Left lobe of liver (tissue), 2 donors: ENCODE measurements around the gene UBALD2. TPM values are rescaled to one million over a fixed set of nuclear protein-coding genes. Genes with fewer than 3 reads are reported as not detected.
"Not testable (repeated sequence)": the region's sequence is repeated elsewhere in the genome, so short reads cannot be mapped to it uniquely, and the experiment has no call there.

ENCODE experiments used
- ATAC-seq: fragments of 200-7000 bp; cut with Tn5 transposase; one replicate; pipeline ENCODE4 v1.9.1; 2020; ENCODE audit warnings: mild to moderate bottlenecking, moderate library complexity
- DNase-seq: peaks from one replicate; pipeline ENCODE4 v3.0.0-alpha.2; 2020; ENCODE audit warnings: low spot score
- total RNA-seq: library from RNA; stranded (reverse); gene quantifications from one replicate; pipeline ENCODE4 v1.2.1, GENCODE V29; 2021
- donor health status: DM: no; HTN: no; CAD: no; lungs with moderate emphysema.
- donor health status: DM: no; HTN: yes; CAD: no.

The UBALD2 gene
- total RNA-seq, 1 donor from 2014 or later, result 23.8 TPM

DNA sequence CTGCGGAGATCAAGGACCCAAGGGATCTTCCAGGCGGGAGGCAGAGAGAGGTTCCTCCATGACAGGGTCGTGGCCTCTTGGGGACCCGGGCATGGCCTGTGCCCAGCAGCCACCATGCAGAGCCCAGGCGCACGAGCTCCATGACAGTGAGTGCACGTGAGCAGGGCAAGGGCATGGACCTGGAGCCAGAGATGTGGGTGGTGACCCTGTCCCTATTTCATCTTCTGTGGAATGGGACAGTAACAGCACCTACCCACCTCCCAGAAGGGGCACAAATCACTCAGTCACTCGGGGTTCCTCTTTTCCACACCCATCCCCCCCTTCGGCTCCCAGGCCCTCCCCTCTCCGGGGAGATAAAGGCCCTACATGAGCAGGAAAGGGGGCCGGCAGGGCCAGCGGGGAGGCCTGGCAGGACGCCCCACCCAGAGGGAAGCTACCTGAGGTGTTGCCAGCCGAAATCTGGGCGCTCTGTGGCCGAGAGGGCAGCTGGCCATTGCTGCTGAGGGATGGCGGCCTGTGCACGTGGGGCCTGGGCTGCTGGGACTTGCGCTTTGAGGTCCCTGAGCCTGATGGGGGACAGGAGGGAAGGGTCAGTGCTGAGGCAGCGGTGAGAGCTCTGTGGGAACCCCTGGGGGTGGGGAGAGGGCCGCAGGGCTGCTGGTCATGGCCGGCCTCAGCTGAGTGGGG lies 10.4 kb downstream of the UBALD2 start:
- DNase-seq, result peak; percentile 47
- ATAC-seq, result no peak

DNA sequence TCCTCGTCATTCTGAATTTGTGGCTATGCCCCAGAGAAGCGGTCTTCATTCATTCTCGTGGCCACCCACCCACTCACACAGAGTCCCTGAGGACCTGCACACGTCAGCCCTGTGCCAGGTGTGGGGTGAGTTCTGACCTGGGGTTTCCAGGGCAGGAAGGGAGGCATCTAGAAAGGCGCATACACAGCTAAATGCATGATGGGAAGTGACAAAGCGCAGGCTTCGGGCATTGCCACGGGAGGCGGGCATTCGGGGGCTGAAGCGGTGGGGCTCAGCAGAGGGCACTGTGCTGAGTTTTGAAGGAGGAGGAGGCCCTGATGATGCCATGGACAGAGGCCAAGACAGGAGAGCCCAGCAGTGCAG lies 10.9 kb downstream of the UBALD2 start:
- no peak for ATAC-seq
- peak; percentile 44 for DNase-seq

DNA sequence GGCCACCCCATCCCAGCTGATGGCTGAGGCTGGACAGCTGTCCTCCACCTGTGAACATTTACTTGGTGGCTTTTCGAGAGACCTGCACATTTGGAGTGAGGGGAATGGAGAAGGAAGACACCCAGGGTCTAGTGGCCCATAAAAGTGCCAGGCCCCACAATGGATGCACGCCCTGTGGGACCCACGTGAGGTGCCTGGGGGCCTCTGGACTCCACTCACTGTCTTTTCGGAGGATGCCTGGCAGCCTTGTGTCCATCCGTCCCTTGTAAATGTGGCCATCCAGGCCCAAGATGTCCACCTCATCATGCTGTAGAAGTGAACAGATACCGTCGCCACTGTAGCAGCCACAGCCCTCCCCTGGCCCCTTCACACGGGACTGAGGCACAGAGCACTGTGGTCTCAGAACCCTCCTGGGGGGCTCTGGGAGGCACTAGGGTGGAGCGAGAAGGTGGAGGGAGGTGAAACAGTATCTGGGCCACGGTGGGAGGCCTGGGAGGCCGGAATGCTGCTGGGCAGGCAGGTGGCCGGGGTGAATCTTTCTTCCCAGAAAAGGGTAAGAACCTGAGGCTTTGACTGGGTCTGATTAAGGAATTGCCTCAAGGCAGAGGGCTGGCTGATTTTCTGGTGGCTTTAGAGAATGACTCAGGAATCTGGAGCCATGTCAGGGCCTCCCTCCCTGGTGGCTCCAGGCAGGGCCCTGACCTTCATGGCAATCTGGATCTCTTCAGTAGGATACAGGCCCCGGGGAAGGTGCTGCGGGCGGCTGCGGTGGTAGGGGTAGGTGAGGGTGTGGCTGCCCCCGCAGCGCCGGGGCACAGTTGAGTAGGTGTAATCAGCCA lies 11.5 kb downstream of the UBALD2 start:
- ATAC-seq (no peak), DNase-seq (no peak)

DNA sequence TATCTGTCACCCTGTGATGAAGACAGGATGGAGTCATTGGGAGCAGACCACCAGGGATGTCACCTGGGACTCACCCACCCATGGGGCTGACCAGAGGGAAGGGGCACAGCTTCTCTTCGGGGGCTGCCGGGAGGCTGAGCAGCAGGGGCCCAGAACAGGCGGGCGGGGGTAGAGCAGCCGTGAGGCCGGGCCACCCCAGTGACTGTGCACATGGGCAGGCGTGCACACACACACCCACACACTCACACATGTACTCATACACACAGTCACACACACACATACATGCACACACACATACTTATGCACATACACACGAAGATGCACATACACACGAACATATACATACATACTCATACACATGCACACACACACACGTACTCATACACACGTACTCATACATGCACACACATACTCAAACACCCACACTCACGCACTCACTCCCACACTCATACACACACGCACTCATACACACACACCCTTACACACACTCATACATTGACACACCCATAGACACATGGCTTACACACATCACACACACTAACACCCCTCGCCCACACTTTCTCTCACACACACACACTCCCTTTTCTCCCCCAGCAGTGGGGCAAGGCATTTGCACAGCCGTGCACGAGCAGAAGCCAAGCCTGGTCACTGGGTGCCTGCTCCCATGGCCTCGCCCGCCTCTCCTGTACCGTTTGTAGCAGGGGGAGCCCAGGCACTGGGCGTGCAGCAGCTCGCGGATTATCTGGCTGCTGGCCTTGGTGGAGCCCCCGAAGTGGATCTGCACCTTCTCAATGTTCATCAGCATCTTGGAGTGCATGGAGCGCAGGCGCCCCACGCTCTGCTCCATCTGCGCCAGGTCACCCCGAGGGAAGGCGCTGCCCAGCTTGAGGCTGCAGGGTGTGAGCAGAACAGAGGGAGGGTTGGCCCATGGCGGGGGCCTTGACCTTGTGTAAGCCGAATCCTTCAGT lies 12.4 kb downstream of the UBALD2 start:
- ATAC-seq (no peak), DNase-seq (no peak)

DNA sequence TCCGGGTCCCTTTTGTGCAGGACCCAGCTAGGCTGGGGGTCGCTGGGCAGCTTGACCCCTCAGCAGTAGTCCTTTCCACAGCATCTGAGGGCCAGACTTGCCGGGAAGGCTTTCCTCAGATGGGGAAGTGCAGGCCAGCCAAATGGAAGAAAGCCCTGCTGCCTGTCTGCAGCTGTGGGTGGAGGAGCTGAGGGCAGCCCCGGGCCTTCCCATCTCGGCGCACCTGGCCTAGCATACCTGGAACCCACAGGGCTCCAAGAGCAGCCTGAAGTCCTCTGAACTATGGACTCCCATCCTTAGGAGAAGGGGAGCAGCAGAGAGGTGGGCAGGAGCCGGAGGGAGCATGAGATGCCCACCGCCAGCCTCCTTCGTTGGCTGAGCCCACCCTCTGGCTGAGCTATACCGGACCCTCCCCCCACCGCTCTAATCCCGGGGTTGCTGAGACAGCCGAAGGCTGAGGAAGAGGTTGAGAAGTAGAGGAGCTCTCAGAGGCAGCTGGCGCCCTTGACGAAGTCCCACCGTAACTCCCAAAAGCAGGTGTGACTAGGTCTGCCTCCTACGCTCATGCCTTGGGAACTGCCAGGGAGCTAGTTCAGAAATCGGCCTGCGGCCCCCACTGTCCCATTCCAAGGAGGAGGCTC lies 13.2 kb downstream of the UBALD2 start:
- ATAC-seq (no peak), DNase-seq (no peak)

DNA sequence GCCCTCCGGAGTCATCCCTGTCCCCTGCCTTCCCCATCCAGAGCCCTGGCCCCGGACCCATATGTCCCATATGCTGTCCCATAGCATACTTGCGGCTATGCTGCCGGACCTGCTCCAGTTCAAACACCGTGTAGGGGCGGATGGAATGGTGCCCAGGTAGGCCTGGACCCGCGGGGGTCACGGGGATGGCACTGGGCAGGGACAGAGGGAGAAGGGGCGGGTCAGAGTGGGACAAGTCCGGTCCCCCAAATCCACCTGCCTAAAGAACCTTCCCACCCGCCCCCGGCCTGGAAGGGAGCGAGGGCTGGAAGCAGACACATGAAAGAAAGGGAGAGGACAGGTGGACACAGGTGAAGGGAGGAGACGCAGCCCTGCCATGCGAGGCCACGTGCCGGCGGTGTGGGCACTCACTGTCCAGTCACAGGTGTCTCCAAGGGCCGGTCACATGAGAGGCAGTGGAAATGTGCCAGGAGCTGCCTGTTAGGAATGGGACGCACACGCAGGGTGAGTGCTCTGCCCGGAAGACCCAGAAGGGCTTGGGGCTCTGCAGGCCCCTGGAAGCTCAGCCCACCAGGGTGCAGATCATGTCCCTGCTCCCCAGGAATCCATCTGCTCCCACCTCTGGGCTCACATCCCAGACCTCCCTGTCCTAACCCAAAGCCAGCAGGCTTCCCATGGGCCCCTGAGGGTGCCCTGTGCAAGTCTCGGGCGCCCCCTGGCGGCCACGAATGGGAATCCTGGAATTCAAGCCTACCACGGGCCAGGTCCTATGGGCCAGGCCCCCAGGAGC lies 14.0 kb downstream of the UBALD2 start:
- DNase-seq, result peak; percentile 91
- ATAC-seq, result peak; percentile 89

DNA sequence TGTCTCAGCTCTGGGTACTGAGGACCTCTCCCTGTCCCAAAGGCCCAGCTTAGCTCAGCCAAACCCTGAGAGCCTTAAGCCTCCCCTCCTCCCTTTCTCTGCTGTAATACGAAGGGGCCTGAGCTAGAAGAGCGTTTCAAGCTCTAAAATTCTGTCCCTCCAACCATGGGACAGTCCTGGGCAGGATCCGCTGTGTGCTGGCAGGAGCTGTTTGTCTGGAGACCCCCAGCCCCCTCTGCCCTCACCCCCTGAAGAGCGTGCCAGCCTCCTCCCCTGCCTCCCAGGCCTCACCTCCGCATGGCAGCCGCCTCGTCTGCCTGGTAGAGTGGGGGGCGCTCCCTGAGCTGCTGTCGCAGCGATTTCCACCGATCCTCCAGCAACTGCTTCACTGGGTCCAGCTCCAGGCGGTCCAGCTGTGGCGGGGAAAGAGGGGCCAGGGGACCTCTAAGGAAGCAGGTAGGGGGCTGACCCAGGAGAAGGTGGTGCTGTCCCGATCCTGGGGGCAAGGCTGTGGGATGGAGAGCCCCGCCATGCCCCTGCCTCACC lies 14.7 kb downstream of the UBALD2 start:
- DNase-seq, result peak; percentile 44
- no peak for ATAC-seq

DNA sequence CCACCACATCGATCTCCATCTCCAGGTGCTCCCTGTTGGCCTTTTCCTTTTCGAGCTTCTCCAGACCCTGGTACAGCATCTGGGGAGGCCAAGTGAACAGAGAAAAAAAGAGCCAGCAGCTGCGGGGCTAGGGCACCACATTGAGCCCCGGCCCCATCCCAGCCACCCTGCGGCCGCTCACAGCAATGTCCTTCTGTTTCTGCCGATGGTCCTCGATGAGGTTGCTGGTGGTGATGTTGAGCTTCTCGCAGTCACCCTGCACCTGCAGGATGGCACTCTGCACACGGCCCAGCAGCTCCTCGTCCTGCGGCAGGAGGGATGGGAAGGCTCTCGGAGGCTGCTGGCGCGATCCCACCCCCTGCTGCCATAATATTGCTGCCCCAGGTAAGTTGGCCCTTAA lies 15.5 kb downstream of the UBALD2 start:
- ATAC-seq (no peak), DNase-seq (no peak)

DNA sequence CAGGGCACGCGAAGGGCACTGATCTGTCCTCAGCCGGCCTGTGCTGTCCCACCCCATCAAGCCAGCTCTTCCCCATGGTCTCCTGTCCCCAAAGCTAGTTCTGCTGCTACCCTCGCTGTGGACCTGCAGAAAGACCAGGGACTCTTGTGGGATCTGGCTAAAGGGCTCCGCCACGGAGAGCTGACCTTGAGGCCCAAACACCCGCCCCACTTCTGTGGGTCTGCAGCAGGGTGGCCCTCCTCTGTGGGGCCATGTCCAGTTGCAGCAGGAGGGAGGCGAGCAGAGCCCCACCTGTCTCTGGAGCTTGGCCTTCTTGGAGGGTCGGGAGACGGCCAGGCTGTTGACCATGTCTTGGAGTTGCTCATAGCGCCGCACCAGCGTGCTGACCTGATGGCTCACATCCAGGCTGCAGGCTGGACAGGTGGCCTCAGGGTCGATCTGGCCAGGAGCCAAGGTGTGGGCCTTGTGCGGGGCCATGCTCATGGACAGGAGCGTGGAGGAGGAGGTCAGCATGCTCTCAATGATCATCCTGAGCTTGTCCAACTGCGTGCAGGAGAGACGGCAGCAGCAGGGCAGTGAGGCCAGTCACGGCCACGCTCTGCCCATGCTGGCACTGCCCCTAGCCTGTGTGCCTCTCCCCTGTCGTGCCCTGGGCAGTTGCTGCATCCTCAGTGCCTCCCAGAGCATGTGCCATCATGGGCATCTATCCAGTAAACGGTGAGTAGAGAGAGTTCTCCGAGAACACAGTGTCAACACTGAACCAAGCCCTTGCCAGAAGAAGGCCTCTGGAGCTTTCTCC lies 16.6 kb downstream of the UBALD2 start:
- ATAC-seq, result peak; percentile 58
- peak; percentile 74 for DNase-seq

DNA sequence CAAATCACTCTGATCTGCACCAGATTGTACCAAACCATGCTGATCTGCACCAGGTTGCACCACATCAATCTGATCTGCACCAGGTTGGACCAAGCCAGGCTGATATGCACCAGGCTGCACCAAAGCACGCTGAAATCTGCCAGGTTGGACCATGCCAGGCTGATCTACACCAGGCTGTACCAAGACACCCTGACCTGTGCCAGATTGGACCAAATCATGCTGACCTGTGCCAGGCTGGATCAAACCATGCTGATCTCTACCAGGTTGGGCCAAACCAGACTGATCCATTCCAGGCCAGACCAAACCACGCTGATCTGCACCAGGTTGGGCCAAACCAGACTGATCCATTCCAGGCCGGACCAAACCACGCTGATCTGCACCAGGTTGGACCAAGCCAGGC lies 27.4 kb downstream of the UBALD2 start:
- DNase-seq (no peak), ATAC-seq (no peak)

DNA sequence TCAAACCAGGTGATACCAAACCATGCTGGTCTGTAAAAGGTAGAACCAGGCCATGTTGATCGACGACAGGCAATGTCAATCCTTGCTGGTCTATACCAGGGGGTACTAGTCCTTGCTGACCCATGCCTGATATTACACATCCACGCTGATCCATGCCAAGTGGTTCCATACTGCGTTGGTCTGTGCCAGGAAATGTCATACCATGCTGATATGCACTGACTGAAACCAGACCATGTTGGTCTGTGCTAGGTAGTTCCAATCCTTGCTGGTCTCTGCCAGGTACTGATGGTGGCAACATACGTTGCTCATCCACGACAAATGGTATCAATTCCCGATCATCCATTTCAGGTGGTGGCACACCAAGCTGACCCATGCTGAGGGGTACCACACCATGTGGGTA lies 28.0 kb downstream of the UBALD2 start:
- DNase-seq, result no peak
- ATAC-seq, result no peak

DNA sequence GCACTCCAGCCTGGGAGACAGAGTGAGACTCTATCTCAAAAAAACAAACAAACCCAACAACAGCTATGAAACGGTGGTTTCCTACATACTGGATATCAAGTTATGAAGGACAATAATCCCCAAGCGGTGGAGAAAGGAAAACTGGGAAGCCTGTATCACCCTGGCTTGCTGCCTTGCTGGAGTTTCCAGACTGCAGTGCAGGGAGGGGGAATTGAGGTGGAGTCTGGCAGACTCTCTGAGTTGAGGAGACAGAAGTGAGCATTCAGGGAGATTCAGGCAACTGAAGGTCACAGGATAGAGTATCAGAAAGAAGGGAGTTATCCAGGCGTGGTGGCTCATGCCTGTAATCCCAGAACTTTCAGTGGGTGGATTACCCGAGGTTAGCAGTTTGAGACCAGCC lies 31.0 kb downstream of the UBALD2 start:
- DNase-seq, result no peak
- no peak for ATAC-seq

DNA sequence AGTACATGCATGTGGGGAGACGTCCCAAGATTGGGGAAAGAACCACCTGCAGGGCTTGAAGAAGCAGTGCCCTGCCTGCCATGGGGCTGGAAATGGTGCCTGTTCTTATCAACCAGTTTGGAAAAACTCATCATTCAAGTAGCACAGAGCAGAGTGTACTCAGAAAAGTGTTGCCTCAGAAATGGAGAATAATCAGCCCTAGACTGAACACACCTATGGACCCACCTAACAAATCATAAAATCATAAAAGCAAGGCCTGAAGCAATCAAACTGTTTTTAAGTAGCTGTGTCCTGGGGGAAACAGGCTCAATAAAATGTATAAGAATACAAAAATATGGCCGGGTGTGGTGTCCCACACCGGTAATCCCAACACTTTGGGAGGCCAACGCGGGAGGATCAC lies 31.7 kb downstream of the UBALD2 start:
- ATAC-seq, result no peak
- no peak for DNase-seq

DNA sequence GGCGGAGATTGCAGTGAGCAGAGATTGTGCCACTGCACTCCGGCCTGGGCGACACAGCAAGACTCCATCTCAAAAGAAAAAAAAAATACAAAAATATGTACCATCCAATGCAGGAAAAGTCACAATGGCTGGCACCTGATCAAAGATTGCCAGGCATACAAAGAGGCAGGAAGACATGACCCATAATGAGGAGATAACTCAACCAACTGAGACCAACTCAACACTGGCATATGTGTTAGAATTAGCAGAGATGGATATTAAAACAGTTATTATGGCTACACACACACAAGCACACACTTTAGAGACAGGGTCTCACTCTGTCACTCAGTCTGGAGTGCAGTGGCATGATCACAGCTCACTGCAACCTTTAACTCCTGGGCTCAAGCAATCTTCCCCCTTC lies 32.3 kb downstream of the UBALD2 start:
- DNase-seq, result no peak
- no peak for ATAC-seq

DNA sequence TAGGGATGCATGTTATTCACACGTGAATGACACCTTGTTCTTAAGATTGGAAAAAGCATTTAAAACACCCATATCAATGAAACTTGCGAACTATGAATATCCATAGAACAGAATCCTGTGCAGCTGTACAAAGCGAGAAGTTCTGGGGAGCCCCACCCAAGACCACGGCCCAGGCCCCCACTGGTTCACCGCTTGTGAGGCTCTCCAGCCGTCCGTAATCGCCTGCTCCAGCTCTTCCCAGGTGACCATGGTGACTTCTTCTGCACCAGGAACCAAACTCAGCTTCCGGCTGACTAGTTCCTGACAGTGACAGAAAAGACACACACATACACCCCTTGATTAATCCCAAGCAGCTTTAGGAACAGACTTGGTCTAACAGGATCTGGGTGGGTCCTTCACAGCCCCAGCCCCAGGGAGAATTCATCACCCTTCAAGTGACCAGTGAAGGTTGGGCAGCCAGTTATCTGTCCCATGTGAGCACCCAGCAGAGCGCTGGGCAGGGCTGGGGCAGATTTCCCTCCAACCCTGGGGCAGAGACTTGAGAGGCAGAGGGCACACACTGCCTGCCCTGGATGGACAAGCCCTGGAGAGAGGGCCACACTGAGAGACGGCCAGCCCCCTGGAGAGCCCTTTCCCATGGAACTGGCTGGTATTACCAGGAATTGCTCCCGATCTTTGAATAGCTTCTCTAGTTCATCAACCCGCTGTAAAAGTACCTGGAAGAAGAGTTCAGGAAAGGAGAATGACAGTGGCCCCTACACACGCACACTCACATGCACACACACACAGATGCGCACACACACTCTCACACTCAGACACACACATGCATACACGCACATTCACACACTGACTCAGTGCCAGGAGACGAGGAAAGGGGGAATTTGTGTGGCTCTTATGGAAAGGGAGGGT lies 39.3 kb downstream of the UBALD2 start:
- DNase-seq, result no peak
- peak; percentile 25 for ATAC-seq

DNA sequence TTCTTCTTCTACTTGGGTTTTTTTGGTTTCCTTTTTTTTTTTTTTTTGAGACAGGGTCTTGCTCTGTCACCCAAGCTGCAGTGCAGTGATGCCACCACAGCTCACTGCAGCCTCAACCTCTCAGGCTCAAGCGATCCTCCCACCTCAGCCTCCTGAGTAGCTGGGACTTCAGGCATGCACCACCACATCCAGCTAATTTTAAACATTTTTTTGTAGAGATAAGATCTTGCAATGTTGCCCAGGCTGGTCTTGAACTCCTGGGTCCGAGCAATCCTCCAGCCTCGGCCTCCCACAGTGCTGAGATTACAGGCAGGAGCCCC lies 39.9 kb downstream of the UBALD2 start:
- not testable (repeated sequence) for DNase-seq, ATAC-seq

DNA sequence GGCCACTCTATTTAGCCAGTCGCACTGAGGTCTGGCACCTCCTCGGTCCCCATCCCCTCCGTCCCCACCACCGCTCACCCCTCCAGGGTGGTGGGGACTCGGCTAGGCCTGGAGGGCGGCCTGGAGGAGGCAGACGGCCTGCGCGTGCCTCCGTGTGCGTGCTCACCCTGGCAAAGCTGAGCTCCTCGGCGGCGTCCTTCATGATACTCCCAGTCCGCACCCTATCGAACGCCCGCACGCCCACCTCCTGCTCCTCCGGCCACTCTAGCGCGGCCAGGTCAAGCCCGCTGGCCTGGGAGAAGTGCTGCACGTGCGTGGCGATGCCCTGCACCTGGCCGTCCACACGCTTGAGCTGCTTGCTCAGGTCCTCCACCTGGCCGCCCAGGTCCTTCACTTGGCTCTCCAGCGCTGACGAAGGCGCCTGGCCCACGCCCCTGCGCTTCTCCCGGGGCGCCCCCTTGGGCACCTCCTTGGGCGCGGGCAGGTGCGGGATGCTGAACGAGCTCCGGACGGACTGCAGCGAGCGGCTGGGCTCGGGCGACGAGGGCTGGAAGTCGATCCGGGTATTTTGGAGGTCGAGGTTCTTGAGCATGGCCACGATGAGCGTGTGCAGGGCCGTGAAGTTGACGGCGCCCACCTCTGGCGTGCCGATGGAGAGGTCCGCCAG lies 42.3 kb downstream of the UBALD2 start:
- peak; percentile 8 for ATAC-seq
- no peak for DNase-seq

DNA sequence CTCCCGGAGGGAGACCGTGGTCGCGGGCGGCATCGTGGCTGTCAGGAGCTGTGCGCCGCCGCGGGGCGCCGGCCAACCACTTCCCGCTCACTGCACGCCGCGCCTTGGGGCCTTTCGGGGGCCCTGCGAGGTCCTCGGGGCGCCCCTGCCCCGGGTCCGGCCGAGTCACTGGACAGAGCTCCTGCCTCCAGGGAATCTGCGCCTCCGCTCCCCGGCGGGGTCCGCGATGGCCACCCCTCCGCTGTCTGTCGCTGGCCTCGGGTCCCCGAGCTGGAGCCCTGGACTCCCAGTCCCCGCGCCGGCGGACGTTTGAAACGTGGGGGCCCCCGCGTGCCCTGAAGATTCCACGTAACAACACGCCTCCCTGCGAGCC lies 42.8 kb downstream of the UBALD2 start, which contains the start of gene QRICH2:
TSS of gene QRICH2 (minus strand) at position 311 of the 373 bp plus-strand sequence. CDS start at position 33, 278 bp downstream.
- no peak for DNase-seq
- no peak for ATAC-seq
